HG03175 (cell line): ENCODE results near the gene ITPRIP.

Experiments
- ATAC-seq: cut with Tn5 transposase; IDR thresholded peaks from one replicate; pipeline ENCODE4 v1.9.1; 2021; ENCODE audit warnings: mild to moderate bottlenecking, moderate library complexity; ENCODE audit not compliant: unreplicated experiment

Gene ITPRIP

GRCh38 chr10:104342941-104343411 is 4.7 kb upstream of the ITPRIP start:
- no peak for ATAC-seq

GRCh38 chr10:104340641-104341040 is 2.4 kb upstream of the ITPRIP start:
- ATAC-seq = no peak

- ATAC-seq = no peak
Measured at GRCh38 chr10:104340111-104340526, 1.9 kb upstream of the ITPRIP start.

GRCh38 chr10:104339469-104340110 is 1.3 kb upstream of the ITPRIP start:
- no peak for ATAC-seq

- ATAC-seq = peak; percentile 53
Measured at GRCh38 chr10:104337521-104337984, 712 bp downstream of the ITPRIP start.

GRCh38 chr10:104336821-104337467 is 1.3 kb downstream of the ITPRIP start:
- peak; percentile 29 for ATAC-seq

GRCh38 chr10:104334965-104335650 is 3.2 kb downstream of the ITPRIP start:
- ATAC-seq = no peak

GRCh38 chr10:104334561-104334960 is 3.7 kb downstream of the ITPRIP start:
- ATAC-seq = no peak

- ATAC-seq = no peak
Measured at GRCh38 chr10:104333728-104334373, 4.4 kb downstream of the ITPRIP start.

GRCh38 chr10:104333032-104333727 is 5.1 kb downstream of the ITPRIP start:
- ATAC-seq = no peak

- ATAC-seq = no peak
Measured at GRCh38 chr10:104332243-104333031, 5.8 kb downstream of the ITPRIP start.

GRCh38 chr10:104331208-104331838 is 6.9 kb downstream of the ITPRIP start:
- no peak for ATAC-seq

- no peak for ATAC-seq
Measured at GRCh38 chr10:104330168-104331110, 7.8 kb downstream of the ITPRIP start.

- no peak for ATAC-seq
Measured at GRCh38 chr10:104329735-104330134, 8.5 kb downstream of the ITPRIP start.

- peak; percentile 44 for ATAC-seq
Measured at GRCh38 chr10:104328896-104329710, 9.2 kb downstream of the ITPRIP start.

GRCh38 chr10:104328646-104328895 is 9.7 kb downstream of the ITPRIP start:
- no peak for ATAC-seq

- ATAC-seq = no peak
Measured at GRCh38 chr10:104327745-104328645, 10.3 kb downstream of the ITPRIP start.
